ENCODE results near the gene TBL3.

TBL3 gene

GRCh38 chr16:1964506-1965395, 7.1 kb upstream of the TBL3 start, which contains the start of gene RPS2:
TSS of gene RPS2 (minus strand) at chr16:1964826. CDS start at chr16:1964625, 201 bp downstream.
- peak; percentile 75 for ATAC-seq
- TF ChIP-seq, protein P1, sequence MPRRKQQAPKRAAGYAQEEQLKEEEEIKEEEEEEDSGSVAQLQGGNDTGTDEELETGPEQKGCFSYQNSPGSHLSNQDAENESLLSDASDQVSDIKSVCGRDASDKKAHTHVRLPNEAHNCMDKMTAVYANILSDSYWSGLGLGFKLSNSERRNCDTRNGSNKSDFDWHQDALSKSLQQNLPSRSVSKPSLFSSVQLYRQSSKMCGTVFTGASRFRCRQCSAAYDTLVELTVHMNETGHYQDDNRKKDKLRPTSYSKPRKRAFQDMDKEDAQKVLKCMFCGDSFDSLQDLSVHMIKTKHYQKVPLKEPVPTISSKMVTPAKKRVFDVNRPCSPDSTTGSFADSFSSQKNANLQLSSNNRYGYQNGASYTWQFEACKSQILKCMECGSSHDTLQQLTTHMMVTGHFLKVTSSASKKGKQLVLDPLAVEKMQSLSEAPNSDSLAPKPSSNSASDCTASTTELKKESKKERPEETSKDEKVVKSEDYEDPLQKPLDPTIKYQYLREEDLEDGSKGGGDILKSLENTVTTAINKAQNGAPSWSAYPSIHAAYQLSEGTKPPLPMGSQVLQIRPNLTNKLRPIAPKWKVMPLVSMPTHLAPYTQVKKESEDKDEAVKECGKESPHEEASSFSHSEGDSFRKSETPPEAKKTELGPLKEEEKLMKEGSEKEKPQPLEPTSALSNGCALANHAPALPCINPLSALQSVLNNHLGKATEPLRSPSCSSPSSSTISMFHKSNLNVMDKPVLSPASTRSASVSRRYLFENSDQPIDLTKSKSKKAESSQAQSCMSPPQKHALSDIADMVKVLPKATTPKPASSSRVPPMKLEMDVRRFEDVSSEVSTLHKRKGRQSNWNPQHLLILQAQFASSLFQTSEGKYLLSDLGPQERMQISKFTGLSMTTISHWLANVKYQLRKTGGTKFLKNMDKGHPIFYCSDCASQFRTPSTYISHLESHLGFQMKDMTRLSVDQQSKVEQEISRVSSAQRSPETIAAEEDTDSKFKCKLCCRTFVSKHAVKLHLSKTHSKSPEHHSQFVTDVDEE (CRISPR knock-in tag; IDR thresholded peaks at IDR 0.05) = no peak
- TF ChIP-seq POU6F1 (CRISPR knock-in tag; IDR thresholded peaks at IDR 0.05; ENCODE audit: borderline replicate concordance, low read depth) = peak; percentile 87; the same call in 1 of the 2 replicates
- TF ChIP-seq ZFP3 (CRISPR knock-in tag; IDR thresholded peaks at IDR 0.05) = 0 out of 2 replicates have a peak, but pooled peaks have one; percentile 6
- 0 out of 2 replicates have a peak, but pooled peaks have one; percentile 17 for TF ChIP-seq ZNF565 (CRISPR knock-in tag; conservative IDR thresholded peaks at IDR 0.05; ENCODE audit: low read depth)

DNA sequence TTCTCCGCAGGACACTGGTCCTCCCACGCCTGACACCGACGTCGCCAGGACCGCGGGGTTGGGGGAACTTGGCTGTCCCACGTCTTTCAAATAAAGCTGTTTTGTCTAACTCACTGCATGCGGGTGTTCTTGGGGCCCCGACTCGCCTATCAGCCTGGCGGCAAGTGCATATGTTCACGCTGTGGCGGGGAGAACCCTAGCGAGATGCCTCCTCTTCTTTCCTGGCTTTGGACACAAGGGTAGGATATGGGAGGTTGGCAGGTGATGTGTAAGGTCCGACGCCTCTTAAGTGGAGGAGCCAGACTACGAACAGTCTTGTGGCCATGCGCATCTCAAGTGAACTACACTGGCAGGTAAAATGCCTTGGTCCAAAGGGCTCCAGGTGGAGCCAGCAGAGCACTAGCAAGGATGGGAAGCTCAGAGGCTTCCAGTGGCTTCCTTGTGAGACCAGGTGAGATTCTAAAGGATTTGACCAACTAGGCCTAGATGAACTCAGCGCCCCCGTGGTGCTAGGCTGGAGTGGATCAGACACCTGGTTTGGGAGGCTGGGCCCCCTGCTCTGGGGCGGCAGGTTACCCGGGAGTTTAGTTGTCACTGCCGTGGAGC, 6.4 kb upstream of the TBL3 start:
- ATAC-seq = no peak
- TF ChIP-seq ZFP30 (CRISPR knock-in tag; IDR thresholded peaks at IDR 0.05) (no peak), ZFP3 (CRISPR knock-in tag; IDR thresholded peaks at IDR 0.05) (no peak), TCF4 (CRISPR knock-in tag; IDR thresholded peaks at IDR 0.05; ENCODE audit: borderline replicate concordance) (no peak), ZC3H10 (CRISPR knock-in tag; IDR thresholded peaks at IDR 0.05) (no peak), ARNTL (CRISPR knock-in tag; IDR thresholded peaks at IDR 0.05; ENCODE audit: borderline replicate concordance, low read depth) (no peak), RARB (CRISPR knock-in tag; IDR thresholded peaks at IDR 0.05) (no peak), TOX (CRISPR knock-in tag; IDR thresholded peaks at IDR 0.05; ENCODE audit: borderline replicate concordance) (no peak), ESRRG (CRISPR knock-in tag; IDR thresholded peaks at IDR 0.05) (no peak), GLIS3 (CRISPR knock-in tag; IDR thresholded peaks at IDR 0.05) (no peak), SNAI2 (CRISPR knock-in tag; IDR thresholded peaks at IDR 0.05) (no peak)
- TF ChIP-seq, protein P2, sequence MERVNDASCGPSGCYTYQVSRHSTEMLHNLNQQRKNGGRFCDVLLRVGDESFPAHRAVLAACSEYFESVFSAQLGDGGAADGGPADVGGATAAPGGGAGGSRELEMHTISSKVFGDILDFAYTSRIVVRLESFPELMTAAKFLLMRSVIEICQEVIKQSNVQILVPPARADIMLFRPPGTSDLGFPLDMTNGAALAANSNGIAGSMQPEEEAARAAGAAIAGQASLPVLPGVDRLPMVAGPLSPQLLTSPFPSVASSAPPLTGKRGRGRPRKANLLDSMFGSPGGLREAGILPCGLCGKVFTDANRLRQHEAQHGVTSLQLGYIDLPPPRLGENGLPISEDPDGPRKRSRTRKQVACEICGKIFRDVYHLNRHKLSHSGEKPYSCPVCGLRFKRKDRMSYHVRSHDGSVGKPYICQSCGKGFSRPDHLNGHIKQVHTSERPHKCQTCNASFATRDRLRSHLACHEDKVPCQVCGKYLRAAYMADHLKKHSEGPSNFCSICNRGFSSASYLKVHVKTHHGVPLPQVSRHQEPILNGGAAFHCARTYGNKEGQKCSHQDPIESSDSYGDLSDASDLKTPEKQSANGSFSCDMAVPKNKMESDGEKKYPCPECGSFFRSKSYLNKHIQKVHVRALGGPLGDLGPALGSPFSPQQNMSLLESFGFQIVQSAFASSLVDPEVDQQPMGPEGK (CRISPR knock-in tag; IDR thresholded peaks at IDR 0.05; ENCODE audit: borderline replicate concordance) = no peak

- ATAC-seq = no peak
- no peak for TF ChIP-seq CSRNP3 (CRISPR knock-in tag; IDR thresholded peaks at IDR 0.05)
- TF ChIP-seq BACH2 (CRISPR knock-in tag; IDR thresholded peaks at IDR 0.05; ENCODE audit: borderline replicate concordance) = no peak
- TF ChIP-seq, protein P2 (CRISPR knock-in tag; IDR thresholded peaks at IDR 0.05; ENCODE audit: borderline replicate concordance) = no peak
- no peak for TF ChIP-seq ZFP3 (CRISPR knock-in tag; IDR thresholded peaks at IDR 0.05)
- no peak for TF ChIP-seq CREB5 (CRISPR knock-in tag; IDR thresholded peaks at IDR 0.05; ENCODE audit: low read depth)
- no peak for TF ChIP-seq POU6F1 (CRISPR knock-in tag; IDR thresholded peaks at IDR 0.05; ENCODE audit: borderline replicate concordance, low read depth)
- TF ChIP-seq PPARA (CRISPR knock-in tag; IDR thresholded peaks at IDR 0.05; ENCODE audit: borderline replicate concordance) = no peak
- no peak for TF ChIP-seq ESRRG (CRISPR knock-in tag; IDR thresholded peaks at IDR 0.05)
- TF ChIP-seq ARNTL (CRISPR knock-in tag; IDR thresholded peaks at IDR 0.05; ENCODE audit: borderline replicate concordance, low read depth) = no peak
- TF ChIP-seq ZNF70 (CRISPR knock-in tag; IDR thresholded peaks at IDR 0.05) = no peak
- TF ChIP-seq ZNF8 (CRISPR knock-in tag; IDR thresholded peaks at IDR 0.05) = no peak
Measured at GRCh38 chr16:1966460-1966859, 5.4 kb upstream of the TBL3 start, which contains the start of gene RNF151. TSS of gene RNF151 (plus strand) at chr16:1966856. CDS start at chr16:1966882, 26 bp downstream.

Measured in SK-N-SH treated with all-trans-retinoic acid at 6 μM for 48 hours (cell line).